NCI-H1694 treated with DMSO at 0.1 percent for 48 hours (cell line): ENCODE results near the gene FBF1.
"Not testable (repeated sequence)": the region's sequence is repeated elsewhere in the genome, so short reads cannot be mapped to it uniquely, and the experiment has no call there.

Source experiments
- DNase-seq: peaks from one replicate; lab custom pipeline; 2025; lab: John Stamatoyannopoulos, UW

The FBF1 gene, protein sequence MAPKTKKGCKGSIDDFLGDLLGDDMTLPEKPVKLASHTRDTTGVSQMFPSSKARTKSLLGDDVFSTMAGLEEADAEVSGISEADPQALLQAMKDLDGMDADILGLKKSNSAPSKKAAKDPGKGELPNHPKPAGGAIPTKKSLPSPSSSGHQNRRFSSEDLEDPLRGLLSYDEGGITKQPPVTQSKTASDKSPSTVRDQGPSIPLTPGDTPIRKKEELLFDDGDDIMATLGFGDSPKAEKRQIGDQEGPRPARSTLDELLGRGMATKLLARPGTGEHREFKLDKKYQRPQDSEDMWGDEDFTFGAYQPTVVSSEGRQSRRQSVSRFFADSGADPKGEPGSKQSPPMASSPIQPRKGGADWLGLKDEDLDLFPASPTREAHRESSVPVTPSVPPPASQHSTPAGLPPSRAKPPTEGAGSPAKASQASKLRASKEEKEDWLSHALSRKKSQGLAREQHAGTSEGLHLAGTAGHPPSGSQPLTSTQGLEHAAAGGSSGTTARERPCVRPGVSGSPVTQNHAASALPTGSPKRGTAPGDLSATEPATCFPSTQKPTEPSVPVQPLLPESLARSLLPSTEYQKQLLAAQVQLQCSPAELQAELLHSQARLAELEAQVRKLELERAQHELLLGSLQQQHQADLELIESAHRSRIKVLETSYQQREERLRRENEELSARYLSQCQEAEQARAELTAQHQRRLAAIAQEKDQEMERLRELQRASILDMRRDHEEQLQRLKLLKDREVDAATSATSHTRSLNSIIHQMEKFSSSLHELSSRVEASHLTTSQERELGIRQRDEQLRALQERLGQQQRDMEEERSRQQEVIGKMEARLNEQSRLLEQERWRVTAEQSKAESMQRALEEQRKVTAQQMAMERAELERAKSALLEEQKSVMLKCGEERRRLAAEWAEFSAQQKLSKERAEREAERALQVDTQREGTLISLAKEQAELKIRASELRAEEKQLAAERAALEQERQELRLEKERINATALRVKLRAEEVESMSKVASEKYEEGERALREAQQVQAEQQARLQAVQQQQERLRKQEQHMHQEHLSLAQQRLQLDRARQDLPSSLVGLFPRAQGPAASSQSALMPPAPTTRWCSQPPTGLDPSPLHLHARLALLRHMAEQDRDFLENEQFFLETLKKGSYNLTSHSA

DNA sequence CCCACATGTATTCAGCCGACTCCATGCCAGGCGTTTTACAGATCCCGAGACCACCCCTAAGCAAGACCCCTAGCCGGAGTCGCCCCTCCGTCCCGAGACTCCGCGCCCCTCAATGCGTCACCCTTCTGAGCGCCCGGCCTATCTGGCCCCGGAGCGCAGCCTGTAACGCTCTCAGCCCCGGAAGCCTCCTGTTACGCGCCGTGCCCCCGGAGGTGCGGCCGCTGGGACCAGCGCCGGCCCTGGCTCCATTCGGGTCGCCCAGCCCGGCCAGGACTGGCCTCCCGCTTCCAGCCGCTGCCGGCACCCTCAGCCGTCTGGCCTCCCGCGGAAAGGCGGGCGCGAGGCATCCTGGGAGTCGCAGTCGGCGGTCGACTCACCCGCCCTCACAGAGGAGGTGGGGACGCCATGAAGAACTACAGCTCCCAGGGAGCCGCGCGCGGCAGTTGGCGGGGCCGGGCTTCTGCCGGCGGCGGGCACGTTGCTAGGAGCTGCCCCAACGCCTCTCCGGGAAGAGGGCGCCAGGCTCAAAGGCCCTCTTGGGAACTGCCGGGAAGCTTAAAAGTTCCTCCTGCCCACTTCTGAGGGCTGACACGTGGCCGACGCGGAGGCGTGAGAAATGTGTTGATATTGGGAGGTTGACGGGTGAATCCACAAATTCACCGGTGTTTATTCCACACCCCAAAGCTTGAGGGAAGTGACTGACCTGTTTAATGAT lies at the start of gene FBF1:
Gene FBF1, minus strand, starts transcription at position 316 of the 715 bp plus-strand sequence. CDS start 2,893 bp downstream, outside the sequence.
- peak; percentile 90 for DNase-seq

DNA sequence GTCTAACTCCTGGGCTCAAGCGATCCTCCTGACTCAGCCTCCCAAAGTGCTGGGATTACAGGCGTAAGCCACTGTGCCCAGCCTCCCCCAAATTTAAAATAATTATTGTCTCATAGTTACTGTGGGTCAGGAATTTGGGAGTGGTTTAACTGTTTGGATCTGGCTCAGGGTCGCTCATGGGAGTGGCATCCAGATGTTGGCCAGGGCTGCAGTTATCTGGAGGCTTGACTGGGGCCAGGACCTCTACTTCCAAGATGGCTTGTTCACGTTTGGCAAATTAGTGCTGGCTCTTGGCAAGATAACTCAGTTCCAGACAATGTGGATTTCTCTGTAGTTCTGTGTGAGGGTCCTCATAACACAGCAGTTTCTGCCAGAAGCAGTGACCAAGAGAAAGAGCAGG lies 46.2 kb upstream of the FBF1 start:
- DNase-seq = no peak

DNA sequence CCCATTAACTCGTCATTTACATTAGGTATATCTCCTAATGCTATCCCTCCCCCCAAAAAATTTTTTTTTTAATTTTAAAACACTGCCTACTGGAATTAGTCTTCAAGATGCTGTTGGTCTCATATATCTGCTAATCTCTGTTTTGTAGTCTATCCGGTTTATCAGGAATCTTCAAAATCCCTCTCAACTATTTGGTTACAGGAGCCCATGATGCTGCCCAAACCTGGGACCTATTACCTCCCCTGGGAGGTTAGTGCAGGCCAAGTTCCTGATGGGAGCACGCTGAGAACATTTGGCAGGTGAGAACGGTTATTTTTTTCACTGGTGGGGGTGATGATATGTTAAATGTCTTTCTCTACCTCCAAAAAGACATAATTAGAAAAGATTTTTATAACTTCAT lies 45.1 kb upstream of the FBF1 start:
- DNase-seq = no peak

DNA sequence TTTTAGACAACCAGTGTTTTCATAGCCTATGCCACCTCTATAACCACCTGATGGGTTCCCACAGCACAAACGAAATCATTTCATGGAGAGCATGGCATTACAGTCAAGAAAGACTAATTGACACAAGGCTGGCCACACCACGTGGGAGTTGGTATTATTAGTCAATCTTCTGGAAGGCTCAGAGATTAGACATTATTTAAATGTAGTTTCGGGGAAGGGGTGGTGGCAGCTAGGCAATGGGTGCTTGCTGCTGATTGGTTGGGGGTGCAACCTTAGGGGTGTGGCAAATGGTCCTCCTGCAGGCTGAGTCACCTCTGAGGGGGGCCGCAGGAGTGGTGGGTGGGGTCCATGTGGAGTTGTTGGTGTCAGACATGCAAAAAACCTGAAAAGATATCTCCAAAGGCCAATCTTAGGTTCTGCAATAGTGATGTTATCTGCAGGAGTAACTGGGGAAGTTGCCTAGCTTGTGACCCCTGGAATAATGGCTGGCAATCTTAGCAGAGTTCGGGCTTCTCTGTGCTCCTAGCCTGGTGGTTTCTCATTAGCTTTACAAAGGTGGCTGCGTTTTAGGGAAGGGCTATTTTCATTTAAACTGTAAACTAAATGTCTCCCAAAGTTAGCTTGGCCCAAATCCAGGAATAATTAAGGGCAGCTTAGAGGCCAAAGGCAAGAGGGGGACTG lies 42.8 kb upstream of the FBF1 start:
- no peak for DNase-seq

DNA sequence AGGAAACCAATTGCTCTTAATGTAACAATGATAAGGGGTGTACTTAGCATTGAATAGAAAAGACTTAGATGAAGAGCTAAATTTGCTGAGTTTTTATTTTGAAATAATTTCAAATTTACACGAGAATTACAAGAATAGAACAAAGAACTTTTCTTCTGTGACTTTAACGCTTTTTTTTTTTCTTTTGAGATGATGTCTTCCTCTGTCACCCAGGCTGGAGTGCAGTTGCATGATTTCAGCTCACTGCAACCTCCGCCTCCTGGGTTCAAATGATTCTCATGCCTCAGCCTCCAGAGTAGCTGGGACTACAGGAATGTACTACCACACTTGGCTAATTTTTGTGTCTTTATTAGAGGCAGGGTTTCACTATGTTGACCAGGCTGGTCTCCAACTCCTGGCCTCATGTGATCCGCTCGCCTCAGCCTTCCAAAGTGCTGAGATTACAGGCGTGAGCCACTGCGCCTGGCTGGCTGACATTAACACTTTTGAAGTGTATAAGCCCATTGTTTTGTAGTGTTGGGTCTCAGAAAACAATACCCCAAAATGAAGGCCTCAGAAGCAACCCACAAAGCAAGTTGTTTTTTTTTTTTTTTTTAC lies 40.3 kb upstream of the FBF1 start:
- no peak for DNase-seq

DNA sequence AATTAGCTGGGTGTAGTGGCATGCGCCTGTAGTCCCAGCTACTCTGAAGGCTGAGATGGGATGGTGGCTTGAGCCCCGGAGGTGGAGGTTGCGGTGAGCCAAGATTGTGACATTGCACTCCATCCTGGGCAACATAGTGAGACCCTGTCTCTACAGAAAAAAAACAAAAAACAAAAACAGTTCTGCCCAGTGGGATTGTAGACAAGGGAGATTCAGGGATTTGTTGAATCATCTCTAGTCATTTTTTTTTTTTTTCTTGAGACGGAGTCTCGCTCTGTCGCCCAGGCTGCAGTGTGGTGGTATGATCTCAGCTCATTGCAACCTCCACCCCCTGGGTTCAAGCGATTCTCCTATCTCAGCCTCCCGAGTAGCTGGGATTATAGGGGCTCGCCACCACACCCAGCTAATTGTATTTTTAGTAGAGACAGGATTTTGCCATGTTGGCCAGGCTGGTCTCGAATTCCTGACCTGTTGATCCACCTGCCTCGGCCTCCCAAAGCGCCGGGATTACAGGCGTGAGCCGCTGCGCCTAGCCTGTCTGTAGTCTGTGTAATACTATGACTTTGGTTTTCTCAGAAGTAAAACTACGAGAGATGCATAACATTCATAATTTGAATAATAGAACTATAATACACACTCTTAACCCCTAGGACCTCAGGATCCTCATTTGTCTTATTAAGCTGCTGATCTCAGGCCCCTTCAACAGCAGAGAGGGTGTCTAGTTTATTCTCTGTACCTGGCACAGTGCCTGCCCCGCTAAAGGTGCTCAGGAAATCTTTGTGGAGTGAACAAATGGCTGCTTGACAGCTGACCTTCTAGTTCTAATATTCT lies 39.6 kb upstream of the FBF1 start:
- no peak for DNase-seq

DNA sequence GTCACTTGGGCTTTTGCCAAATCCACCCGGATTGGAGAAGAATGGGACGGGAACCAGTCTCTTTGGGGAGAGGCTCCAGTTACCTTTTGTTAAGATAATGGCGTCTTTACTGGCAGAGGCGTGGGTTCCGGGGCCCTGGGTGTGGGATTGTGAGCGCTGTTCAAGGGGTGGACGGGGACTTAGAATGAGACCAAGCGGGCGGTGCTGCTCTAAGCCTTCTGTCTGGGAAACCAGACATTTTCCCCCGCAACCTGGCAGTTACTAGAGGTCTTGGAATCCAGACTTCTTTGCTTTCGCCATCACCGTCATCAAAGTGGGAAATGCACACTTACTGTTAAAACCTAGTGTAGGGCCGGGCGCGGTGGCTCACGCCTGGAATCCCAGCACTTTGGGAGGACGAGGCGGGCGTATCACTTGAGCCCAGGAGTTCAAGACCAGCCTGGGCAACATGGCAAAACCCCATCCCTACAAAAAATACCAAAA lies 38.9 kb upstream of the FBF1 start:
- no peak for DNase-seq

DNA sequence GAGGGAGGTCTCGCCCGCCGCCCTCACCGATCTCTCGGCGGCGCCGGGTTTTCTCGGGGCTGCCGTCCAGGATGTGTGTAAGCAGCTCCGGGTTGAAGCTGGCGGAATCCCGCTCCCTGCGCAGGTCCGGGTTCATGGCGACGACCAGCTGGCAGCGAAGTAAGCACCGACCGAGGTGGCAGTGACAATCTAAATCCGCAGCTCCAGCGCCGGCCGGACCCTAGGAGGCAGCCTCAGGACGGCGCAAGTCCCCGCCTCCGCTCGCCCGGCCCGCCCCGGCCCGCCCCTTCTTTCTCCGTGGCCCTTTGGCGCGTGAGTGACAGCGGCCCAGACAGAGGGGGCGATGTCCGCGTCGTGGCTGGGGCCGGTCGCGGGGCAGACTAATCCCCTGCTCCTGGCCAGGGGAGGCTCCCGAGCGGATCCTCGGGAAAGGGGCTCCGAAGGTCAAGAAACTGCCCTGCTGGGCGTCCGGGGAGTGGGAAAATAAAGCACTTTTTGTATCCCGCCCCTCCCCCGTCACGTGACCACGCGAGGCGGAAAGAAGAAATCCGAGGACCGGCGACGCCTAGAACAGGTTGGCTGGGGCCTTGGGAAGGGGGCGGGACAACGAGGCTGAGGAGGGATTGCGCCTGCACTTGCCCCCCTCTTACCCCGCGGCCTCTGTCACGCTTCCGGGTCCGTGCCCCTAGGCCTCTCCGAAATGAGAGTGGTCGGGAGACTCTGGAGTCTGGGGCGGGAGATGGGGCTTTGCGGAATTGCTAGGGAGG lies 38.3 kb upstream of the FBF1 start, which contains the start of the genes ACOX1 and TEN1:
Gene ACOX1, minus strand, starts transcription at position 229 of the 767 bp plus-strand sequence. Its CDS starts 93 bp downstream, at position 136.
Gene TEN1, plus strand, starts transcription at position 303 of the 767 bp plus-strand sequence. CDS start 6,953 bp downstream, outside the sequence.
- peak; percentile 95 for DNase-seq

DNA sequence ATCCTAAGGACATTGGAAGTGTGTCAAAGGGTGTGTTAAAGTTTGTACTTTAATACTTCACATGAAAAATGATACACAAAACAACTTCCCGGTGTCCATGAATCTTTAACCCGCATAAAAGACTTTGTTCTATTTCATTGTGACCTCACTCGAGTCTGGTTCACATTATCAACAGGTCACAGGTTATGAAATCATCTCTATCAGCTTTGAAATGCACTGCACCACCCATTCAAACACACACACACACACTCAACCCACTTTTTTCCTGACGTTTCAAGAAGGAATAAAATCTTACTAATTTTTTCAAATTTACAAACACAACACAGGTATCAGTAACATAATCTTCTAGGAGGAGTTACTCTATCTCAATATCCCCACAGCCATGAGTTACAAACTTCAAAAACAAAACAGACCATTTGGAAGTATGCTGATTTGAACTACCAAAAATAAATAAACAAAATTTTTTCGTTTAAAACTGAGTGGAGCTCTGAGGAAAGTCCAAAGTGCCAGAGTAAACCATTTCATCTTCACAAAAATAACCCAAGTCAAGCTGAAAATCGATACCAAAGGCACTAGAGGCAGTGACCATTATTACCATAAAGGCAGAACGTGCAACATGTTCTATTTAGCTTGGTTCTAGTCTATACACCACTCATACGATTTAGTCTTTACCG lies 35.5 kb upstream of the FBF1 start:
- no peak for DNase-seq

DNA sequence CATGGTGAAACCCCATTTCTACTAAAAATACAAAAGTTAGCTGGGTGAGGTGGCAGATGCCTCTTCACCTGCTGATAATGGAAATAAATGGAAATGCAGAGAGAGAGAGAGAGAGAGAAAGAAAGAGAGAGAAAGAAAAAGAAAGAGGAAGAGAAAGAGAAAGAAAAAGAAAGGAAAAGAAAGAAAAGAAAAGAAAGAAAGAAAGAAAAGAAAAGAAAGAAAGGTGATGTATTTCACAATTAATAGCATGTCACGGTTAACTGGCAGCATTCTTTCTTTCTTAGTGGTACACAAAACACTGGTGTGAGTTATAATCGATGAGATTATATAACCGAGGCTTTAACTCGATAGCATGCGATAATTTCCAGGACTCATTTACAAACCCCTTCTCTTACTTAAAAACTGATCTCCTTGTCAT lies 34.9 kb upstream of the FBF1 start:
- no peak for DNase-seq

DNA sequence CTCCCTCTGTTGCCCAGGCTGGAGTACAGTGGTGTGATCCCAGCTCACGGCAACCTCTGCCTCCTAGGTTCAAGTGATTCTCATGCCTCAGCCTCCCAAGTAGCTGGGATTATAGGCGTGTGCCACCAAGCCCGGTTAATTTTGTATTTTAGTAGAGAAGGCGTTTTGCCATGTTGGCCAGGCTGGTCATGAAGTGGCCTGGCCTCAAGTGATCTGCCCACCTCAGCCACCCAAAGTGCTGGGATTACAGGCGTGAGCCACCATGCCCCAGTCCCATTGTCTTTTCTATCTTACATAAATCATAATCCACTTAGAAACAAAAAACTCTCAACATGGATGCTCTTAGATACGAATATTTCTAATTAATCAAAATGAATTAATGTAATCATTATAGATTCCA lies 34.3 kb upstream of the FBF1 start:
- not testable (repeated sequence) for DNase-seq

DNA sequence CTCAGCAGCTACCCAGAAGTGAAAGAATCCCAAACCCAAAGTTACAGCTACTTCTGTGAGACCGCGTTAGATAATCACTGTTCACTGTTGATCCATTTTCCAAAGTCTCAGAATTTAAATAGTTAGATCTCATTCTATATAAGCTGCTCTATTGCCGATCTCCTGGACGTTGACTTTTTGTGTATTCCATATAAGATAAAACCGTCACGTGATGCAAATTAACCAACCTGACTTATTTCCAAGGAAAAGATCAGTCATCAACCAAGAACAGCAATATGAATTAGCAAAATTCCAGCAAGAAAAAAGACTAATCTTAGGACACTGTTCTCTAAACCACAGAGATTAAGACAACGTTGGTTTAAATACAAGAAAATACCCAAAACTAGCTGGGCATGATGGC lies 29.8 kb upstream of the FBF1 start:
- DNase-seq = no peak

DNA sequence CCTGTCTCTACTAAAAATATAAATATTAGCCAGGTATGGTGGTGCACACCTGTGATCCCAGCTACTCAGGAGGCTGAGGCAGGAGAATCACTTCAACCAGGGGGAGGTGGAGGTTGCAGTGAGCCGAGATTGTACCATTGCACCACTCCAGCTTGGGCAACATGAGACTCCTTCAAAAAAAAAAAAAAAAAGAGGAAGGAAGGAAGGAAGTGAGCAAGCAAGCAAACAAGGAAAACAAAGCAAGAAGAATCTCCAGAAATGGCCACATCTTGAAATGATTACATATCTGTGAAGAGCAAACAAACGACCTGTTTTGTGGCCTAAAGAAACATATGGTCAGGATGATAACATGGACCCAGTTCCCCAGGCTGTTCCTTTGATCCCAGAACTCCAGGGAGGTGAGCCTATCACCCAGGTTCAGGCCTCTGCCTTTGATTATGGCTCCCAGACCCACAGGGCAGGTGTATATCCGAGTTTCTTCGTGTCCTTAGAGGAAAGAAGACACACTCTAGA lies 29.2 kb upstream of the FBF1 start:
- no peak for DNase-seq

DNA sequence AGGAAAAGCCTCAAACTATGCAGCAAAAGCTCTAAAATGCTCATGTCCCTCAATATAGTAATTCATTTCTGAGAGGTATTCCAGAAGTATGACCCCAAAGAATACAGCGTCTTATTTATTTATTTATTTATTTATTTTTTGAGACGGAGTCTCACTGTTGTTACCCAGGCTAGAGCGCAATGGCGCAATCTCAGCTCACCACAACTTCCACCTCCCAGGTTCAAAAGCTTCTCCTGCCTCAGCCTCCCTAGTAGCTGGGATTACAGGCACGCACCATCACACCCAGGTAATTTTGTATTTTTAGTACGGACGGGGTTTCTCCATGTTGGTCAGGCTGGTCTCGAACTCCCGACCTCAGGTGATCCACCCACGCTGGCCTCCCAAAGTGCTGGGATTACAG lies 28.2 kb upstream of the FBF1 start:
- DNase-seq = not testable (repeated sequence)

DNA sequence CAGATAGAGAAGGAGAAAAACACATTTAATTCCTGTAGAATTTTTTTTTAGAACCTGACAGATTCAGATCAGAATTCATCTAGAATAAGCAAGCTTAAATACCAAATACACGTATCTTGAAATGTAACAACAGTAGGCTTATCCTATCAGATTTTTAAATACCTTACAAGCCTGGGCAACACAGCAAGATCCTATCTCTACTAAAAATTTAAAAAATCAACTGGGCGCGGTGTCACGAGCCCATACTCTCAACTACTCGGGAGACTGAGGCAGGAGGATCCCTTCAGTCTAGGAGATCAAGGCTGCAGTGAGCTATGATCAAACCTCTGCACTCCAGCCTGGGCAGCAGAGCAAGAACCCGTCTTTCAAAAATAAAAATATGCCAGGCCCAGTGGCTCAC lies 24.6 kb upstream of the FBF1 start:
- DNase-seq = no peak

DNA sequence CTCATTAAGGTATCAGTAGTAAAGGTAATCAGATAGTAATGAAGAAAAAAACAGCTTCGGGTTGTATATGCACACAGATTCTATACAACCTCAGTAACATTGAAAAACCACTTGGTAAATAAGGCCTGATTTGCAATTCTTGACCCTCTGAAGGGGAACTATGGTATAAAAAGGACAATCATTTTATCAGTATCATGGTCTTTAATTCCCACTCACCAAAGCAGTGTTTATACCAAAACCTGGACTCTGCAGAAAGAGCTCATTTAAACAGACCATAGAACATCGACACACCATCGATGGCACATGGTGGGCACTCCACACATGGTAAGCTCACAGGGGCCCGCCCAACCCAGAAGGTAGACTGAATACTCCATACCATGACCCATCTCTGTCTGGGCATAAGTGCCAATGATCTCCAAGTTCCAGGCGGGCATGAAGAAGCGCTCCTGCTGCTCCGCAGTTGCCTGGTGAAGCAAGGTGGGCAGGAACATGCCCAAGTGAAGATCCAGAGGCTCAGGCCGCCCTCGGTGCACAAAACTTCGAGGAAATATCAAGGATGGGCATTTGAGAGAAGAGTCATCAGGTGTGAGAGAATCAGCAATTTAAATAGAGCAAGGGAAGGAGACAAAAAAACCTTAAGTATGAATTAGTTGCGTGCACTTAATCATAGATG lies 19.1 kb upstream of the FBF1 start:
- DNase-seq = no peak
